Measurements from ENCODE around the gene KSR1.
"Not testable (repeated sequence)": the region's sequence is repeated elsewhere in the genome, so short reads cannot be mapped to it uniquely, and the experiment has no call there.

KSR1 gene

GRCh38 chr17:27640790-27641189, 184.5 kb downstream of the KSR1 start:
- no peak for DNase-seq

GRCh38 chr17:27644586-27644985, 188.3 kb downstream of the KSR1 start:
- no peak for DNase-seq

GRCh38 chr17:27645621-27646020, 189.4 kb downstream of the KSR1 start:
- DNase-seq, result not testable (repeated sequence)

GRCh38 chr17:27646232-27646631, 190.0 kb downstream of the KSR1 start:
- DNase-seq, result no peak

- no peak for DNase-seq
Observed at GRCh38 chr17:27647765-27648164, 191.5 kb downstream of the KSR1 start.

GRCh38 chr17:27649111-27649571, 192.9 kb downstream of the KSR1 start:
- not testable (repeated sequence) for DNase-seq

GRCh38 chr17:27649929-27650328, 193.7 kb downstream of the KSR1 start:
- DNase-seq, result no peak

GRCh38 chr17:27650836-27651235, 194.6 kb downstream of the KSR1 start:
- DNase-seq, result no peak

GRCh38 chr17:27651411-27652345, 195.4 kb downstream of the KSR1 start:
- peak; percentile 39 for DNase-seq

- DNase-seq, result not testable (repeated sequence)
Observed at GRCh38 chr17:27653449-27653971, 197.3 kb downstream of the KSR1 start.

GRCh38 chr17:27654136-27654535, 197.9 kb downstream of the KSR1 start:
- no peak for DNase-seq

- peak; percentile 40 for DNase-seq
Observed at GRCh38 chr17:27654654-27655524, 198.6 kb downstream of the KSR1 start.

GRCh38 chr17:27655525-27656111, 199.4 kb downstream of the KSR1 start:
- DNase-seq, result not testable (repeated sequence)

- DNase-seq, result not testable (repeated sequence)
Observed at GRCh38 chr17:27656620-27657019, 200.4 kb downstream of the KSR1 start.

- no peak for DNase-seq
Observed at GRCh38 chr17:27657620-27658019, 201.4 kb downstream of the KSR1 start.

- DNase-seq, result no peak
Observed at GRCh38 chr17:27659683-27660082, 203.4 kb downstream of the KSR1 start.

GRCh38 chr17:27660436-27660835, 204.2 kb downstream of the KSR1 start:
- no peak for DNase-seq

- DNase-seq, result no peak
Observed at GRCh38 chr17:27663936-27664605, 207.8 kb downstream of the KSR1 start.

- DNase-seq, result no peak
Observed at GRCh38 chr17:27664606-27664965, 208.3 kb downstream of the KSR1 start.

- DNase-seq, result no peak
Observed at GRCh38 chr17:27665549-27665948, 209.3 kb downstream of the KSR1 start.

- DNase-seq, result not testable (repeated sequence)
Observed at GRCh38 chr17:27666270-27666669, 210.0 kb downstream of the KSR1 start.

Data from central memory CD4-positive, alpha-beta T cell (primary cell).